K562 (cell line): Measurements from ENCODE around the gene SMARCC1. TPM values are rescaled to one million over a fixed set of nuclear protein-coding genes. Genes with fewer than 3 reads are reported as not detected.

ENCODE experiments used
- ARID4B ChIP-seq: sonication (generic); formaldehyde crosslinking; IDR thresholded peaks from 2 replicates; pipeline ENCODE4 v1.8.0; 2022; ENCODE audit warnings: mild to moderate bottlenecking, missing genetic modification reagents
- CBX2 ChIP-seq: fragments of 200-600 bp; sonication (generic); IDR thresholded peaks from one replicate; pipeline ENCODE4 v1.6.1; 2012; ENCODE audit warnings: mild to moderate bottlenecking, low read length, inconsistent platforms; ENCODE audit not compliant: insufficient read depth, poor library complexity, severe bottlenecking
- CLOCK ChIP-seq: fragments of 250-450 bp; sonication (Bioruptor Pico); IDR thresholded peaks from 2 replicates; pipeline ENCODE4 v1.4.0; 2020; ENCODE audit warnings: mild to moderate bottlenecking, moderate library complexity, borderline replicate concordance
- HDAC1 ChIP-seq, 2 experiments: fragments of 450-650 bp; IDR thresholded peaks; 2 replicates each; pipeline ENCODE4 v1.6.1; 2016 to 2017; ENCODE audit warnings: inconsistent platforms in 1 of 2, mild to moderate bottlenecking in 1 of 2, moderate library complexity in 1 of 2
- HINFP ChIP-seq: fragments of 450-650 bp; conservative IDR thresholded peaks from 2 replicates; pipeline ENCODE4 v1.6.1; 2016; ENCODE audit warnings: missing genetic modification characterization, low read depth, mild to moderate bottlenecking, control low read depth, missing compliant biosample characterization
- KLF13 ChIP-seq: fragments of 450-650 bp; IDR thresholded peaks from 2 replicates; pipeline ENCODE4 v1.6.1; 2016; ENCODE audit warnings: missing genetic modification characterization, low read depth, mild to moderate bottlenecking, missing compliant biosample characterization, moderate library complexity, borderline replicate concordance
- MCM2 ChIP-seq: fragments of 450-650 bp; IDR thresholded peaks from 2 replicates; pipeline ENCODE4 v1.6.1; 2017; ENCODE audit warnings: low read depth, mild to moderate bottlenecking
- RB1 ChIP-seq: fragments of 450-650 bp; IDR thresholded peaks from 2 replicates; pipeline ENCODE4 v1.6.1; 2017; ENCODE audit warnings: low read depth, mild to moderate bottlenecking
- RBBP5 ChIP-seq: fragments of 200-600 bp; sonication (generic); IDR thresholded peaks from 2 replicates; pipeline ENCODE4 v1.6.1; 2012; ENCODE audit warnings: borderline replicate concordance, mild to moderate bottlenecking, low read length, control low read depth, inconsistent platforms; ENCODE audit not compliant: insufficient read depth, poor library complexity, severe bottlenecking
- SAFB ChIP-seq: fragments of 200-400 bp; formaldehyde crosslinking; IDR thresholded peaks from 2 replicates; pipeline ENCODE4 v1.6.1; 2017; ENCODE audit warnings: low read depth, low read length, borderline replicate concordance
- SIN3A ChIP-seq, 2 experiments: fragments of 150-350 bp in 1 of 2; IDR thresholded peaks; 2 replicates each; pipeline ENCODE4 v1.6.1; 2011 to 2016; ENCODE audit warnings: borderline replicate concordance in 2 of 2, low read depth in 2 of 2, low read length in 2 of 2, mild to moderate bottlenecking in 2 of 2, moderate library complexity in 2 of 2; ENCODE audit not compliant: control insufficient read depth in 1 of 2
- SP1 ChIP-seq: sonication (generic); formaldehyde crosslinking; IDR thresholded peaks from 2 replicates; pipeline ENCODE4 v1.8.1; 2022; ENCODE audit warnings: mild to moderate bottlenecking, missing genetic modification reagents
- ZBTB17 ChIP-seq: fragments of 450-650 bp; formaldehyde crosslinking; IDR thresholded peaks from 2 replicates; pipeline ENCODE4 v1.4.0; 2020; ENCODE audit warnings: mild to moderate bottlenecking
- ZNF143 ChIP-seq: sonication (generic); formaldehyde crosslinking; IDR thresholded peaks from 2 replicates; pipeline ENCODE4 v1.9.0; 2022; ENCODE audit warnings: mild to moderate bottlenecking, missing genetic modification reagents
- ZNF431 ChIP-seq: sonication (generic); formaldehyde crosslinking; IDR thresholded peaks from 2 replicates; pipeline ENCODE4 v1.8.0; 2022; ENCODE audit warnings: mild to moderate bottlenecking, missing genetic modification reagents
- ZNF668 ChIP-seq: fragments of 250-450 bp; sonication (Bioruptor Pico); IDR thresholded peaks from 2 replicates; pipeline ENCODE4 v1.8.0; 2022; ENCODE audit warnings: mild to moderate bottlenecking, inconsistent platforms
- ZNF696 ChIP-seq: fragments of 250-450 bp; sonication (Bioruptor Pico); conservative IDR thresholded peaks from 2 replicates; pipeline ENCODE4 v1.4.0; 2020; ENCODE audit warnings: mild to moderate bottlenecking, moderate library complexity
- ZZZ3 ChIP-seq: fragments of 450-650 bp; IDR thresholded peaks from 2 replicates; pipeline ENCODE4 v1.6.1; 2016; ENCODE audit warnings: antibody characterized with exemption, mild to moderate bottlenecking, moderate library complexity
- polyA plus RNA-seq, 8 experiments: library from polyadenylated mRNA; depleted of rRNA in 4 of 8; stranded (reverse) in 5 of 8; unstranded in 3 of 8; fragments of >200 nt; fragmentation: Nextera tagmentation in 2 of 8; fragmentation: Illumina TruSeq in 1 of 8; extraction: Ambion mirVana in 2 of 8; extraction: Trizol in 1 of 8; gene quantifications; 2 replicates each; pipeline versions ENCODE4 v1.2.1 to v1.2.3, GENCODE V29; 2011 to 2014; ENCODE audit warnings: inconsistent platforms in 1 of 8, missing spikeins in 1 of 8
- total RNA-seq, 7 experiments: library from RNA; depleted of rRNA in 6 of 7; stranded (reverse); fragments of >200 nt in 6 of 7; fragmentation: Illumina TruSeq in 2 of 7; extraction: Trizol in 2 of 7; gene quantifications; 2 replicates each; pipeline versions ENCODE4 v1.2.1 to v1.2.3, GENCODE V29; 2011 to 2021; ENCODE audit warnings: low replicate concordance in 1 of 7

SMARCC1 gene
- total and polyA plus RNA-seq, 9 of the 15 experiments (the other 6 are each of a cell fraction or from before 2014, with no cell fraction given): 20.7 to 199 (median 66.0) TPM

GRCh38 chr3:47578119-47578632 is 203.5 kb downstream of the SMARCC1 start (continued):
- TF ChIP-seq HINFP (tag) (no peak), RB1 (0 out of 2 replicates have a peak, but pooled peaks have one; percentile 1), ARID4B (CRISPR knock-in tag) (no peak; the same call in 1 of the 2 replicates), RBBP5 (peak; percentile 28), CBX2 (no peak), KLF13 (tag) (peak; percentile 18; the same call in 1 of the 2 replicates), SIN3A (IDR thresholded peaks at IDR 0.05; ENCODE audit: borderline replicate concordance in 2 of 2, control insufficient read depth in 1 of 2, low read depth in 2 of 2, low read length in 2 of 2) (peak; percentile 54 to 71; a peak in 2 of 4 replicates), ZNF431 (CRISPR knock-in tag) (no peak), ZBTB17 (CRISPR knock-in tag) (no peak), ZNF143 (CRISPR knock-in tag) (no peak), CLOCK (no peak), SAFB (0 out of 2 replicates have a peak, but pooled peaks have one; percentile 17), MCM2 (no peak), HDAC1 (IDR thresholded peaks at IDR 0.05) (peak in 1 of 2 experiments; percentile 38; a peak in 1 of 4 replicates), ZNF668 (no peak), ZNF696 (CRISPR knock-in tag) (no peak), SP1 (CRISPR knock-in tag) (0 out of 2 replicates have a peak, but pooled peaks have one; percentile 30), ZZZ3 (no peak)
